GM23338 (cell line): Measurements from ENCODE around the gene PCBP3. TPM values are rescaled to one million over a fixed set of nuclear protein-coding genes. Genes with fewer than 3 reads are reported as not detected.

Experiments
- ATAC-seq: fragments of 200-7000 bp; cut with Tn5 transposase; 3 replicates; pipeline ENCODE4 v1.9.1; 2020
- DNase-seq: peaks from one replicate; pipeline ENCODE4 v3.0.0-alpha.2; 2015; ENCODE audit warnings: low spot score
- H2AFZ ChIP-seq: fragments of 200-600 bp; sonication (generic); 2 replicates; pipeline ENCODE4 v1.8.0; 2016; ENCODE audit warnings: antibody characterized with exemption, mild to moderate bottlenecking, moderate library complexity
- H3F3A ChIP-seq: fragments of 200-600 bp; sonication (generic); replicated peaks from 2 replicates; pipeline ENCODE4 v1.8.0; 2017; ENCODE audit warnings: antibody characterized with exemption, mixed run types, low read depth
- H3K27ac ChIP-seq: fragments of 200-600 bp; sonication (generic); 2 replicates; pipeline ENCODE4 v1.6.1; 2016; ENCODE audit warnings: low read depth
- H3K27me3 ChIP-seq: fragments of 200-600 bp; sonication (generic); 2 replicates; pipeline ENCODE4 v1.8.0; 2016; ENCODE audit warnings: mild to moderate bottlenecking, mixed run types, moderate library complexity; ENCODE audit not compliant: insufficient read depth
- H3K36me3 ChIP-seq: fragments of 200-600 bp; sonication (generic); 2 replicates; pipeline ENCODE4 v1.8.0; 2016; ENCODE audit warnings: mild to moderate bottlenecking; ENCODE audit not compliant: insufficient read depth
- H3K4me1 ChIP-seq: fragments of 200-600 bp; sonication (generic); 2 replicates; pipeline ENCODE4 v1.8.0; 2016; ENCODE audit warnings: mild to moderate bottlenecking, moderate library complexity; ENCODE audit not compliant: insufficient read depth
- H3K4me2 ChIP-seq: fragments of 200-600 bp; sonication (generic); 2 replicates; pipeline ENCODE4 v1.7.1; 2017; ENCODE audit warnings: mixed run types
- H3K4me3 ChIP-seq: fragments of 200-600 bp; sonication (generic); 2 replicates; pipeline ENCODE4 v1.6.1; 2016; ENCODE audit warnings: mixed run types
- H3K79me2 ChIP-seq: fragments of 200-600 bp; sonication (generic); replicated peaks from 2 replicates; pipeline ENCODE4 v1.8.0; 2017; ENCODE audit warnings: mild to moderate bottlenecking; ENCODE audit not compliant: insufficient read depth
- H3K9me2 ChIP-seq: fragments of 200-600 bp; sonication (generic); 2 replicates; pipeline ENCODE4 v1.8.0; 2017; ENCODE audit not compliant: insufficient read depth
- H4K20me1 ChIP-seq: fragments of 200-600 bp; sonication (generic); replicated peaks from 2 replicates; pipeline ENCODE4 v1.8.0; 2017; ENCODE audit warnings: mild to moderate bottlenecking; ENCODE audit not compliant: insufficient read depth
- H3K27ac Mint-ChIP-seq: 2 replicates; pipeline ENCODE4 v1.8.0; 2020; ENCODE audit warnings: inconsistent platforms, mild to moderate bottlenecking, moderate library complexity, mixed read lengths
- H3K27me3 Mint-ChIP-seq: 3 replicates; pipeline ENCODE4 v1.8.0; 2022; ENCODE audit warnings: low read depth, mild to moderate bottlenecking, moderate library complexity, mixed read lengths, inconsistent platforms; ENCODE audit not compliant: insufficient read depth, poor library complexity
- H3K36me3 Mint-ChIP-seq: 3 replicates; pipeline ENCODE4 v1.8.0; 2021; ENCODE audit warnings: low read depth, mild to moderate bottlenecking, inconsistent platforms, moderate library complexity, mixed read lengths
- H3K4me1 Mint-ChIP-seq: 3 replicates; pipeline ENCODE4 v1.8.0; 2020; ENCODE audit warnings: mild to moderate bottlenecking, inconsistent platforms, mixed read lengths
- H3K4me3 Mint-ChIP-seq: 3 replicates; pipeline ENCODE4 v1.8.0; 2021; ENCODE audit warnings: moderate library complexity, mild to moderate bottlenecking, inconsistent platforms, mixed read lengths
- H3K9me3 Mint-ChIP-seq: 3 replicates; pipeline ENCODE4 v1.8.0; 2020; ENCODE audit warnings: moderate library complexity, mild to moderate bottlenecking, inconsistent platforms, mixed read lengths
- CREB1 ChIP-seq: fragments of 250-450 bp; sonication (Bioruptor Pico); IDR thresholded peaks from 2 replicates; pipeline ENCODE4 v1.5.0; 2020; ENCODE audit warnings: low read depth, mild to moderate bottlenecking, moderate library complexity
- EZH2phosphoT487 ChIP-seq: fragments of 200-600 bp; sonication (generic); IDR thresholded peaks from one replicate; pipeline ENCODE4 v1.8.1; 2018; ENCODE audit warnings: antibody characterized with exemption; ENCODE audit not compliant: unreplicated experiment
- NANOG ChIP-seq: IDR thresholded peaks from 2 replicates; pipeline ENCODE4 v1.6.1; 2016; ENCODE audit warnings: antibody characterized with exemption, borderline replicate concordance
- POLR2AphosphoS5 ChIP-seq: IDR thresholded peaks from 2 replicates; pipeline ENCODE4 v1.6.1; 2016; ENCODE audit warnings: antibody characterized with exemption, low read depth
- ZNF114 ChIP-seq: fragments of 250-450 bp; sonication (Bioruptor Pico); IDR thresholded peaks from 2 replicates; pipeline ENCODE4 v1.5.0; 2020; ENCODE audit warnings: mild to moderate bottlenecking, moderate library complexity
- ZNF331 ChIP-seq: fragments of 250-450 bp; sonication (Bioruptor Pico); IDR thresholded peaks from 2 replicates; pipeline ENCODE4 v1.5.0; 2020; ENCODE audit warnings: low read depth, mild to moderate bottlenecking, moderate library complexity
- polyA plus RNA-seq: library from polyadenylated mRNA; unstranded; fragments of >200 nt; fragmentation: Nextera tagmentation; extraction: Ambion mirVana; gene quantifications from 2 replicates; pipeline ENCODE4 v1.2.1, GENCODE V29; 2016
- total RNA-seq: library from RNA; depleted of rRNA; stranded (reverse); fragments of >200 nt; shearing (Covaris generic); gene quantifications from 2 replicates; pipeline ENCODE4 v1.2.3, GENCODE V29; 2014
- TF ChIP-seq, protein P1 (sequence below), 2 experiments: fragments of 200-600 bp in 1 of 2; sonication (generic) in 1 of 2; conservative IDR thresholded peaks; 2 replicates each; pipeline versions ENCODE4 v1.5.1 to v1.6.1; 2016 to 2017; ENCODE audit warnings: antibody characterized with exemption in 2 of 2, low read depth in 2 of 2, mild to moderate bottlenecking in 2 of 2, moderate library complexity in 1 of 2
- TF ChIP-seq, protein P2 (sequence below): IDR thresholded peaks from one replicate; pipeline ENCODE4 v1.6.1; 2018; ENCODE audit warnings: antibody characterized with exemption; ENCODE audit not compliant: unreplicated experiment
- TF ChIP-seq, protein P3 (sequence below): IDR thresholded peaks from 2 replicates; pipeline ENCODE4 v1.6.1; 2016; ENCODE audit warnings: antibody characterized with exemption

Gene PCBP3
- total and polyA plus RNA-seq, 2 experiments from 2014 or later = 7.1 to 9.1 TPM

DNA sequence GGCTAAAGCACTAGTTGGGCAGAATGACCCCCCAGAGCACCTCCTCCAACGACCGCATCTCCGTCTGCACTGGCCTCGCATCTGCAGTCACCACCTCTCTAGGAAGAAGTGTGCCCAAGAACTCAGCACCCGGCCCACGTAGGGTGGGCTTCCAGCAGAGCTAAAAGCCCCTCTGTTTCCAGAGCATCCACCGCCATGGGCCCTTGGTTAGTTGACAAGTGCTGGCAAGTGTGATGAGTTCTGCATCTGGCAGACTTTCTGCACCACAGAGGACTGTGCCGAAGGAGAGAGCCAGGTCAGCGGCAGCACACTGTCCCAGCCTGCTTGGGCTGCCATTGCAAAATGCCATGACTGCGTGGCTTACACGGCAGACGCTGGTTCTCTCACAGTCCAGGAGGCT lies 261.7 kb downstream of the PCBP3 start (continued):
- TF ChIP-seq, protein P1, sequence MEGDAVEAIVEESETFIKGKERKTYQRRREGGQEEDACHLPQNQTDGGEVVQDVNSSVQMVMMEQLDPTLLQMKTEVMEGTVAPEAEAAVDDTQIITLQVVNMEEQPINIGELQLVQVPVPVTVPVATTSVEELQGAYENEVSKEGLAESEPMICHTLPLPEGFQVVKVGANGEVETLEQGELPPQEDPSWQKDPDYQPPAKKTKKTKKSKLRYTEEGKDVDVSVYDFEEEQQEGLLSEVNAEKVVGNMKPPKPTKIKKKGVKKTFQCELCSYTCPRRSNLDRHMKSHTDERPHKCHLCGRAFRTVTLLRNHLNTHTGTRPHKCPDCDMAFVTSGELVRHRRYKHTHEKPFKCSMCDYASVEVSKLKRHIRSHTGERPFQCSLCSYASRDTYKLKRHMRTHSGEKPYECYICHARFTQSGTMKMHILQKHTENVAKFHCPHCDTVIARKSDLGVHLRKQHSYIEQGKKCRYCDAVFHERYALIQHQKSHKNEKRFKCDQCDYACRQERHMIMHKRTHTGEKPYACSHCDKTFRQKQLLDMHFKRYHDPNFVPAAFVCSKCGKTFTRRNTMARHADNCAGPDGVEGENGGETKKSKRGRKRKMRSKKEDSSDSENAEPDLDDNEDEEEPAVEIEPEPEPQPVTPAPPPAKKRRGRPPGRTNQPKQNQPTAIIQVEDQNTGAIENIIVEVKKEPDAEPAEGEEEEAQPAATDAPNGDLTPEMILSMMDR (conservative IDR thresholded peaks at IDR 0.05; ENCODE audit: low read depth in 2 of 2) = no peak
- no peak for TF ChIP-seq NANOG
- no peak for TF ChIP-seq ZNF331
- TF ChIP-seq CREB1 (CRISPR knock-in tag) = no peak

DNA sequence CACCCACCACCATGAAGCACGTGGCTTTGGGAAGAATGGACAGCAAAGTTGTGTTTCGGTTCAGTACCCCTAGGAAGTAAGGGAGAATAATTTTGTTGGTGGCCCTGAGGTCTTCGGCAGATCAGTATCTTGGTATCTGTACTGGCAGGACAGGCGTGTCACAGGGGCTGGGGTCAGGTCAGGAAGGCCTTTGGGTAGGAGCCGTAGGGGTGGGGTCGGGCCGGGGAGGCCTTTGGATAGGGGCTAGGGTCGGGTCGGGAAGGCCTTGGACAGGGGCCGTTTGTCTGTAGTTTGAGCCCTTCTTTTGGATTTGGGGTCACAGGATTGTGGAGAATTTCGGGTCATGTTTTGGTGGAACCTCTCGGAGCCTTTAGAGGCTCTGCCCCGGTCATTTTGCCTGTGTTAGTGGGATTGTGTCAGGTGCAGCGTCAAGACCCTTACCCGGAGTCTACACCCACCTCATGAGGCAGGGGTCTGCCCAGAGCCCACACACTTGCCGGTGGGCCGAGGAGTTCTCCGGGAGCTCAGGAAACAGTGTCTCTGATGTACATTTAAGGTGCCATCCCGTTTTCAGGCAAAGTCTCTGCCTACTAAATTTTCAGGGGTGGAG lies 262.8 kb downstream of the PCBP3 start:
- H3K27ac ChIP-seq = no peak overlapping the region
- H4K20me1 ChIP-seq = no peaks in the 10 kb centered on the region
- TF ChIP-seq CREB1 (CRISPR knock-in tag) (no peak), NANOG (no peak), ZNF114 (CRISPR knock-in tag) (no peak), POLR2AphosphoS5 (no peak)
- TF ChIP-seq, protein P1 (conservative IDR thresholded peaks at IDR 0.05; ENCODE audit: low read depth in 2 of 2) = no peak
- no peak overlapping the region for H2AFZ ChIP-seq
- no peaks in the 10 kb centered on the region for H3K27me3 ChIP-seq
- no peak overlapping the region for H3K27ac Mint-ChIP-seq
- H3K4me1 Mint-ChIP-seq = no peaks in the 10 kb centered on the region
- no peaks in the 10 kb centered on the region for H3F3A ChIP-seq
- no peaks in the 10 kb centered on the region for H3K9me3 Mint-ChIP-seq
- H3K9me2 ChIP-seq = no peaks in the 10 kb centered on the region
- no peaks in the 10 kb centered on the region for H3K4me1 ChIP-seq
- no peak overlapping the region for H3K4me3 Mint-ChIP-seq
- H3K36me3 Mint-ChIP-seq = no peaks in the 10 kb centered on the region
- no peak for DNase-seq
- H3K36me3 ChIP-seq = no peaks in the 10 kb centered on the region
- H3K27me3 Mint-ChIP-seq = peaks cover 10% of the 10 kb centered on the region
- no peak for ATAC-seq
- H3K79me2 ChIP-seq = no peaks in the 10 kb centered on the region
- no peak overlapping the region for H3K4me2 ChIP-seq
- no peak overlapping the region for H3K4me3 ChIP-seq

DNA sequence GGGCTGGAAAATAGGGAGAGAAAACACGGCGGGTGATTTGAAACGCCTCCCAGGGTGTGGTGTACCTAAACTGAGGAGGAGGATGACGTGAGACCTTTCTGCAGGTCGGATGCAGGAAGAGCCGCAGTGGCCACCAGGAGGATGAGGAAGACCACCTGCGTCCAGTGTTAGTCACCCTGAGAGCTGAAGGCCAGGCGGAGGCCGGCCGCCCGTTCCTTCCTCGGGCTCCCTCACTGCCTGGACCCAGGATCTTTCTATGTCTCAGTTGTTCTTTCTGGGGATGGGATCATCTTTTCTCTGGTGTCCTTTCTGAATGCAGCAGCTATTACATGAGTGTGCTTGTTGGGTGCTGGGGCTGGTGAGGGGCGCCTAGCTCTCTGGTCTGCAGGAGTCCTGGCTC lies 263.3 kb downstream of the PCBP3 start:
- no peak for DNase-seq
- Histone ChIP-seq H3K4me1 (no peaks in the 10 kb centered on the region), H3K36me3 (no peaks in the 10 kb centered on the region), H3K4me2 (no peak overlapping the region), H3K9me2 (no peaks in the 10 kb centered on the region), H3K79me2 (no peaks in the 10 kb centered on the region), H3K4me3 (no peak overlapping the region), H3K27me3 (no peaks in the 10 kb centered on the region), H3K27ac (no peak overlapping the region), H2AFZ (no peak overlapping the region), H4K20me1 (no peaks in the 10 kb centered on the region), H3F3A (no peaks in the 10 kb centered on the region)
- H3K4me1 Mint-ChIP-seq = no peaks in the 10 kb centered on the region
- ATAC-seq = no peak
- H3K27ac Mint-ChIP-seq = no peak overlapping the region
- peaks cover 10% of the 10 kb centered on the region for H3K27me3 Mint-ChIP-seq
- no peaks in the 10 kb centered on the region for H3K9me3 Mint-ChIP-seq
- H3K36me3 Mint-ChIP-seq = no peaks in the 10 kb centered on the region
- H3K4me3 Mint-ChIP-seq = no peak overlapping the region
- TF ChIP-seq CREB1 (CRISPR knock-in tag) (no peak), POLR2AphosphoS5 (no peak), EZH2phosphoT487 (no peak), NANOG (no peak), ZNF331 (no peak)
- TF ChIP-seq, protein P2, sequence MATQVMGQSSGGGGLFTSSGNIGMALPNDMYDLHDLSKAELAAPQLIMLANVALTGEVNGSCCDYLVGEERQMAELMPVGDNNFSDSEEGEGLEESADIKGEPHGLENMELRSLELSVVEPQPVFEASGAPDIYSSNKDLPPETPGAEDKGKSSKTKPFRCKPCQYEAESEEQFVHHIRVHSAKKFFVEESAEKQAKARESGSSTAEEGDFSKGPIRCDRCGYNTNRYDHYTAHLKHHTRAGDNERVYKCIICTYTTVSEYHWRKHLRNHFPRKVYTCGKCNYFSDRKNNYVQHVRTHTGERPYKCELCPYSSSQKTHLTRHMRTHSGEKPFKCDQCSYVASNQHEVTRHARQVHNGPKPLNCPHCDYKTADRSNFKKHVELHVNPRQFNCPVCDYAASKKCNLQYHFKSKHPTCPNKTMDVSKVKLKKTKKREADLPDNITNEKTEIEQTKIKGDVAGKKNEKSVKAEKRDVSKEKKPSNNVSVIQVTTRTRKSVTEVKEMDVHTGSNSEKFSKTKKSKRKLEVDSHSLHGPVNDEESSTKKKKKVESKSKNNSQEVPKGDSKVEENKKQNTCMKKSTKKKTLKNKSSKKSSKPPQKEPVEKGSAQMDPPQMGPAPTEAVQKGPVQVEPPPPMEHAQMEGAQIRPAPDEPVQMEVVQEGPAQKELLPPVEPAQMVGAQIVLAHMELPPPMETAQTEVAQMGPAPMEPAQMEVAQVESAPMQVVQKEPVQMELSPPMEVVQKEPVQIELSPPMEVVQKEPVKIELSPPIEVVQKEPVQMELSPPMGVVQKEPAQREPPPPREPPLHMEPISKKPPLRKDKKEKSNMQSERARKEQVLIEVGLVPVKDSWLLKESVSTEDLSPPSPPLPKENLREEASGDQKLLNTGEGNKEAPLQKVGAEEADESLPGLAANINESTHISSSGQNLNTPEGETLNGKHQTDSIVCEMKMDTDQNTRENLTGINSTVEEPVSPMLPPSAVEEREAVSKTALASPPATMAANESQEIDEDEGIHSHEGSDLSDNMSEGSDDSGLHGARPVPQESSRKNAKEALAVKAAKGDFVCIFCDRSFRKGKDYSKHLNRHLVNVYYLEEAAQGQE = no peak
- TF ChIP-seq, protein P3, sequence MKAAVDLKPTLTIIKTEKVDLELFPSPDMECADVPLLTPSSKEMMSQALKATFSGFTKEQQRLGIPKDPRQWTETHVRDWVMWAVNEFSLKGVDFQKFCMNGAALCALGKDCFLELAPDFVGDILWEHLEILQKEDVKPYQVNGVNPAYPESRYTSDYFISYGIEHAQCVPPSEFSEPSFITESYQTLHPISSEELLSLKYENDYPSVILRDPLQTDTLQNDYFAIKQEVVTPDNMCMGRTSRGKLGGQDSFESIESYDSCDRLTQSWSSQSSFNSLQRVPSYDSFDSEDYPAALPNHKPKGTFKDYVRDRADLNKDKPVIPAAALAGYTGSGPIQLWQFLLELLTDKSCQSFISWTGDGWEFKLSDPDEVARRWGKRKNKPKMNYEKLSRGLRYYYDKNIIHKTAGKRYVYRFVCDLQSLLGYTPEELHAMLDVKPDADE = no peak
- TF ChIP-seq, protein P1 (conservative IDR thresholded peaks at IDR 0.05; ENCODE audit: low read depth in 2 of 2) = no peak
